ENCODE measurements around the gene ITGB1BP2. TPM values are rescaled to one million over a fixed set of nuclear protein-coding genes. Genes with fewer than 3 reads are reported as not detected.
"Not testable (repeated sequence)": the region's sequence is repeated elsewhere in the genome, so short reads cannot be mapped to it uniquely, and the experiment has no call there.

Gene ITGB1BP2
- total RNA-seq, 2 experiments from 2014 or later: 4.9 to 6.6 TPM

GRCh38 chrX:71283403-71284143, 18.0 kb upstream of the ITGB1BP2 start, which contains the start of gene NONO:
NONO (plus strand) TSS chrX:71283635; CDS start chrX:71290638, 7,003 bp downstream.
- ATAC-seq (ENCODE audit: low read depth) (peak; percentile 85), DNase-seq (peak; percentile 75)
- H3K27me3 Mint-ChIP-seq: no peaks in the 10 kb centered on the region
- peaks cover 18% of the 10 kb centered on the region for H3K4me1 Mint-ChIP-seq
- H3K36me3 Mint-ChIP-seq: peaks cover 8% of the 10 kb centered on the region
- peak within 1 kb of the TSS; percentile 99 for H3K27ac Mint-ChIP-seq
- H3K9me3 Mint-ChIP-seq: no peaks in the 10 kb centered on the region
- POLR2A ChIA-PET: interaction anchor here (0.6 to 2.4 kb wide), 20 partner anchors 9 to 338 kb away, joined by 3 to 43 read pairs (median 5); partner anchors contain the start of genes CXCR3, IL2RG, OGT and SNX12
- H3K4me3 Mint-ChIP-seq: peak within 1 kb of the TSS; percentile 93

- H3K4me3 Mint-ChIP-seq: peak overlapping the region; percentile 93
- no peak for ATAC-seq (ENCODE audit: low read depth)
- H3K27me3 Mint-ChIP-seq: no peaks in the 10 kb centered on the region
- POLR2A ChIA-PET: no interaction called here
- H3K27ac Mint-ChIP-seq: peak overlapping the region; percentile 25
- no peaks in the 10 kb centered on the region for H3K9me3 Mint-ChIP-seq
- peaks cover 11% of the 10 kb centered on the region for H3K36me3 Mint-ChIP-seq
- peaks cover 14% of the 10 kb centered on the region for H3K4me1 Mint-ChIP-seq
- no peak for DNase-seq
These were observed 15.6 kb upstream of the ITGB1BP2 start for GRCh38 chrX:71285929-71286328.

GRCh38 chrX:71291381-71291780, 10.2 kb upstream of the ITGB1BP2 start:
- peaks cover 6% of the 10 kb centered on the region for H3K4me1 Mint-ChIP-seq

GRCh38 chrX:71292669-71293365, 8.7 kb upstream of the ITGB1BP2 start:
- POLR2A ChIA-PET: interaction anchor here (0.8 kb wide), 1 partner anchor 9 kb away, joined by 5 read pairs; the partner anchor contains the start of gene NONO
- Mint-ChIP-seq H3K27ac (no peak overlapping the region), H3K4me3 (no peak overlapping the region), H3K27me3 (no peaks in the 10 kb centered on the region), H3K36me3 (peaks cover 22% of the 10 kb centered on the region), H3K9me3 (no peaks in the 10 kb centered on the region), H3K4me1 (peaks cover 4% of the 10 kb centered on the region)
- no peak for ATAC-seq (ENCODE audit: low read depth)
- no peak for DNase-seq

More at GRCh38 chrX:71291381-71291780, 10.2 kb upstream of the ITGB1BP2 start:
- POLR2A ChIA-PET: no interaction called here
- peaks cover 12% of the 10 kb centered on the region for H3K36me3 Mint-ChIP-seq
- no peaks in the 10 kb centered on the region for H3K27me3 Mint-ChIP-seq
- H3K4me3 Mint-ChIP-seq: no peak overlapping the region
- H3K9me3 Mint-ChIP-seq: no peaks in the 10 kb centered on the region
- ATAC-seq (ENCODE audit: low read depth) (no peak), DNase-seq (no peak)
- no peak overlapping the region for H3K27ac Mint-ChIP-seq

- no peaks in the 10 kb centered on the region for H3K9me3 Mint-ChIP-seq
- H3K36me3 Mint-ChIP-seq: peaks cover 28% of the 10 kb centered on the region
- H3K27ac Mint-ChIP-seq: no peak overlapping the region
These were observed 4.7 kb upstream of the ITGB1BP2 start for GRCh38 chrX:71296806-71297205.

GRCh38 chrX:71298119-71298518, 3.4 kb upstream of the ITGB1BP2 start:
- peaks cover 28% of the 10 kb centered on the region for H3K36me3 Mint-ChIP-seq
- no peaks in the 10 kb centered on the region for H3K27me3 Mint-ChIP-seq
- DNase-seq (no peak), ATAC-seq (ENCODE audit: low read depth) (no peak)
- H3K27ac Mint-ChIP-seq: no peak overlapping the region
- peaks cover 11% of the 10 kb centered on the region for H3K4me1 Mint-ChIP-seq
- POLR2A ChIA-PET: interaction anchor here (0.6 to 1.3 kb wide), 2 partner anchors 15 to 31 kb away, joined by 3 to 8 read pairs; partner anchors contain the start of gene NONO
- no peak overlapping the region for H3K4me3 Mint-ChIP-seq
- no peaks in the 10 kb centered on the region for H3K9me3 Mint-ChIP-seq

More at GRCh38 chrX:71296806-71297205, 4.7 kb upstream of the ITGB1BP2 start:
- DNase-seq (no peak), ATAC-seq (ENCODE audit: low read depth) (no peak)
- Mint-ChIP-seq H3K4me3 (no peak overlapping the region), H3K27me3 (no peaks in the 10 kb centered on the region), H3K4me1 (peaks cover 2% of the 10 kb centered on the region)
- POLR2A ChIA-PET: no interaction called here

- POLR2A ChIA-PET; H3K27ac Mint-ChIP-seq; H3K9me3 Mint-ChIP-seq; H3K27me3 Mint-ChIP-seq; DNase-seq; H3K4me3 Mint-ChIP-seq; ATAC-seq (ENCODE audit: low read depth): not testable (repeated sequence)
- Mint-ChIP-seq H3K36me3 (peaks cover 33% of the 10 kb centered on the region), H3K4me1 (peaks cover 14% of the 10 kb centered on the region)
These were observed 1.5 kb upstream of the ITGB1BP2 start for GRCh38 chrX:71300064-71300463.

- Mint-ChIP-seq H3K36me3 (peaks cover 33% of the 10 kb centered on the region), H3K4me1 (peaks cover 14% of the 10 kb centered on the region)
- DNase-seq; H3K4me3 Mint-ChIP-seq; H3K27me3 Mint-ChIP-seq; H3K9me3 Mint-ChIP-seq; POLR2A ChIA-PET; ATAC-seq (ENCODE audit: low read depth); H3K27ac Mint-ChIP-seq: not testable (repeated sequence)
These were observed 1.1 kb upstream of the ITGB1BP2 start for GRCh38 chrX:71300495-71300894.

- ATAC-seq (ENCODE audit: low read depth): peak; percentile 58
- Mint-ChIP-seq H3K36me3 (peaks cover 24% of the 10 kb centered on the region), H3K4me1 (peaks cover 14% of the 10 kb centered on the region), H3K9me3 (no peaks in the 10 kb centered on the region), H3K27ac (peak overlapping the region; percentile 73), H3K27me3 (no peaks in the 10 kb centered on the region), H3K4me3 (peak overlapping the region; percentile 9)
- no peak for DNase-seq
- POLR2A ChIA-PET: interaction anchor here (0.6 kb wide), 1 partner anchor 249 kb away, joined by 3 read pairs; no protein-coding TSS in a partner anchor
These were observed 1.1 kb downstream of the ITGB1BP2 start for GRCh38 chrX:71302461-71303213.

GRCh38 chrX:71304561-71304960, 3.0 kb downstream of the ITGB1BP2 start:
- H3K27ac Mint-ChIP-seq: no peak overlapping the region
- POLR2A ChIA-PET: no interaction called here
- peaks cover 15% of the 10 kb centered on the region for H3K36me3 Mint-ChIP-seq
- DNase-seq (no peak), ATAC-seq (ENCODE audit: low read depth) (no peak)
- H3K27me3 Mint-ChIP-seq: no peaks in the 10 kb centered on the region
- no peaks in the 10 kb centered on the region for H3K9me3 Mint-ChIP-seq
- peaks cover 14% of the 10 kb centered on the region for H3K4me1 Mint-ChIP-seq
- no peak overlapping the region for H3K4me3 Mint-ChIP-seq

- POLR2A ChIA-PET: interaction anchor here (0.7 kb wide), 1 partner anchor 33 kb away, joined by 3 read pairs; the partner anchor contains the start of gene NONO
- H3K4me1 Mint-ChIP-seq: peaks cover 3% of the 10 kb centered on the region
- no peak overlapping the region for H3K4me3 Mint-ChIP-seq
- no peaks in the 10 kb centered on the region for H3K27me3 Mint-ChIP-seq
- no peak for DNase-seq
- ATAC-seq (ENCODE audit: low read depth): no peak
- no peaks in the 10 kb centered on the region for H3K9me3 Mint-ChIP-seq
- peaks cover 5% of the 10 kb centered on the region for H3K36me3 Mint-ChIP-seq
- H3K27ac Mint-ChIP-seq: no peak overlapping the region
These were observed 14.4 kb downstream of the ITGB1BP2 start for GRCh38 chrX:71315917-71316316.

GRCh38 chrX:71316959-71317358, 15.4 kb downstream of the ITGB1BP2 start:
- H3K4me3 Mint-ChIP-seq; ATAC-seq (ENCODE audit: low read depth); H3K36me3 Mint-ChIP-seq; H3K4me1 Mint-ChIP-seq; DNase-seq; H3K9me3 Mint-ChIP-seq; H3K27me3 Mint-ChIP-seq; POLR2A ChIA-PET; H3K27ac Mint-ChIP-seq: not testable (repeated sequence)

- no peak overlapping the region for H3K4me3 Mint-ChIP-seq
- H3K4me1 Mint-ChIP-seq: no peaks in the 10 kb centered on the region
- H3K36me3 Mint-ChIP-seq: peaks cover 13% of the 10 kb centered on the region
- POLR2A ChIA-PET: no interaction called here
- H3K27ac Mint-ChIP-seq: no peak overlapping the region
- ATAC-seq (ENCODE audit: low read depth): no peak
- DNase-seq: no peak
- no peaks in the 10 kb centered on the region for H3K27me3 Mint-ChIP-seq
- H3K9me3 Mint-ChIP-seq: peaks cover 1% of the 10 kb centered on the region
These were observed 18.6 kb downstream of the ITGB1BP2 start for GRCh38 chrX:71320126-71320525.
